Liver (tissue), 3 donors: ENCODE results near the gene DLGAP4.

Experiments
- GABPA ChIP-seq, 2 donors: IDR thresholded peaks in 1 of 2; conservative IDR thresholded peaks in 1 of 2; 2 replicates each; pipeline ENCODE4 v1.6.1; 2016; ENCODE audit warnings: antibody characterized with exemption in 2 of 2, mild to moderate bottlenecking in 1 of 2, moderate library complexity in 1 of 2
- TF ChIP-seq, protein P1 (sequence below): IDR thresholded peaks from 2 replicates; pipeline ENCODE4 v1.6.1; 2016; ENCODE audit warnings: antibody characterized with exemption
- TF ChIP-seq, protein P2 (sequence below): fragments of 150-350 bp; IDR thresholded peaks from 2 replicates; pipeline ENCODE4 v1.5.1; 2017; ENCODE audit warnings: improper control_type of control experiment, low read depth, low read length; ENCODE audit not compliant: missing input control
- donor health status: healthy.
- donor health status: healthy.

GRCh38 chr20:36335206-36335870 lies 29.2 kb downstream of the DLGAP4 start:
- no peak for TF ChIP-seq GABPA (IDR thresholded peaks at IDR 0.05 in 1 of 2, conservative IDR thresholded peaks at IDR 0.05 in 1 of 2)
- TF ChIP-seq, protein P1, sequence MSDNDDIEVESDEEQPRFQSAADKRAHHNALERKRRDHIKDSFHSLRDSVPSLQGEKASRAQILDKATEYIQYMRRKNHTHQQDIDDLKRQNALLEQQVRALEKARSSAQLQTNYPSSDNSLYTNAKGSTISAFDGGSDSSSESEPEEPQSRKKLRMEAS: no peak
- TF ChIP-seq, protein P2, sequence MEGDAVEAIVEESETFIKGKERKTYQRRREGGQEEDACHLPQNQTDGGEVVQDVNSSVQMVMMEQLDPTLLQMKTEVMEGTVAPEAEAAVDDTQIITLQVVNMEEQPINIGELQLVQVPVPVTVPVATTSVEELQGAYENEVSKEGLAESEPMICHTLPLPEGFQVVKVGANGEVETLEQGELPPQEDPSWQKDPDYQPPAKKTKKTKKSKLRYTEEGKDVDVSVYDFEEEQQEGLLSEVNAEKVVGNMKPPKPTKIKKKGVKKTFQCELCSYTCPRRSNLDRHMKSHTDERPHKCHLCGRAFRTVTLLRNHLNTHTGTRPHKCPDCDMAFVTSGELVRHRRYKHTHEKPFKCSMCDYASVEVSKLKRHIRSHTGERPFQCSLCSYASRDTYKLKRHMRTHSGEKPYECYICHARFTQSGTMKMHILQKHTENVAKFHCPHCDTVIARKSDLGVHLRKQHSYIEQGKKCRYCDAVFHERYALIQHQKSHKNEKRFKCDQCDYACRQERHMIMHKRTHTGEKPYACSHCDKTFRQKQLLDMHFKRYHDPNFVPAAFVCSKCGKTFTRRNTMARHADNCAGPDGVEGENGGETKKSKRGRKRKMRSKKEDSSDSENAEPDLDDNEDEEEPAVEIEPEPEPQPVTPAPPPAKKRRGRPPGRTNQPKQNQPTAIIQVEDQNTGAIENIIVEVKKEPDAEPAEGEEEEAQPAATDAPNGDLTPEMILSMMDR: no peak
